DOHH2 (cell line): ENCODE measurements around the gene LGR6.

Experiments used
- CTCF ChIP-seq: fragments of 200-600 bp; sonication (generic); IDR thresholded peaks from one replicate; pipeline ENCODE4 v1.5.1; 2014; ENCODE audit warnings: antibody characterized with exemption, mild to moderate bottlenecking, low read depth, low read length; ENCODE audit not compliant: poor library complexity, severe bottlenecking
- EZH2phosphoT487 ChIP-seq: fragments of 200-600 bp; sonication (generic); IDR thresholded peaks from 2 replicates; pipeline ENCODE4 v1.6.1; 2017; ENCODE audit warnings: borderline replicate concordance, mild to moderate bottlenecking, antibody characterized with exemption, low read length, moderate library complexity, mixed read lengths

GRCh38 chr1:202199040-202199889 is 5.7 kb downstream of the LGR6 start:
- no peak for TF ChIP-seq CTCF
- no peak for TF ChIP-seq EZH2phosphoT487
